Activated T-cell treated with anti-CD3 and anti-CD28 coated beads for 48 hours (primary cell): ENCODE results near the gene MEGF6.

Source experiments
- DNase-seq: peaks from one replicate; pipeline ENCODE4 v3.0.0-alpha.2; 2020; ENCODE audit warnings: low read depth

MEGF6 gene

DNA sequence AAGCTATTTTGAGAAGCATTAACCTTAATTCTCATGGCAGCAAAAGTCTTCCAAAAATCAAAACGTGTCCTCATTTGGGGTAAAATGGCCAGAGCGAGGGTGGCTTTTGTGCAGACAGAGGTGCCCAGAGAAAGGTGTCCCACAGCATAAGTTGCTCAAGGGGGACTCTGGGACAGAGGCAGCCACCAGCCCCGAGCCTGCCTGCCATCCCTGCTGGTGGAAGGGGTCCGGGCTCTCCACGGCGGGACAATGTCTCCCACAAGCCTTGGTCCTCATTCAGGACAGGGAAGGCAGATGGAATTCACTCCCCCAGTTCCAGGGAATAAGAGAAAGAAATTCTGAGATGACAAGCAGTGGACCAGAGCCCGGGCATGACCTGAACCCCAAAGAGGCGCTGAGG, 169.4 kb downstream of the MEGF6 start:
- DNase-seq: no peak

DNA sequence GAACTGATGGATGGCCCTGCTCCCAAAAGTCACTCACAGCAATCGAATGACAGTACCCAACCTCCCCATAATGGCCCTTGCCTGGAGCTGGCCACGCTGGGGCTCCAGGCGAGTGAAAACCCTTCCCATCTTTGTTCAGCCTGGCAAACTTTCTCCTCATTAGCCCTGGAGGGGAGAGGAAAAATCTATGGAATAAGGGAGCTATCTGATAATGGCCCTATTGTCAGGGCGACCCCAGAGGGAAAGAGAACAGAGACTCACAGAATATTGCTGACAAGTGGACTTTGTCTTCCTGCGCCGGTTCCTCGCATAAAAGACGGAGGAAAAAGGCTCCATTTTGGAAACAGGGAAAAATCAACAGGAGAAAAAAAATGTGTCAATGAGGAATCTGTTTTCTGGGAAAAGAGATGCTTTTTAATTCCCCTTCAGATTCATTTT, 169.9 kb downstream of the MEGF6 start:
- DNase-seq: no peak

DNA sequence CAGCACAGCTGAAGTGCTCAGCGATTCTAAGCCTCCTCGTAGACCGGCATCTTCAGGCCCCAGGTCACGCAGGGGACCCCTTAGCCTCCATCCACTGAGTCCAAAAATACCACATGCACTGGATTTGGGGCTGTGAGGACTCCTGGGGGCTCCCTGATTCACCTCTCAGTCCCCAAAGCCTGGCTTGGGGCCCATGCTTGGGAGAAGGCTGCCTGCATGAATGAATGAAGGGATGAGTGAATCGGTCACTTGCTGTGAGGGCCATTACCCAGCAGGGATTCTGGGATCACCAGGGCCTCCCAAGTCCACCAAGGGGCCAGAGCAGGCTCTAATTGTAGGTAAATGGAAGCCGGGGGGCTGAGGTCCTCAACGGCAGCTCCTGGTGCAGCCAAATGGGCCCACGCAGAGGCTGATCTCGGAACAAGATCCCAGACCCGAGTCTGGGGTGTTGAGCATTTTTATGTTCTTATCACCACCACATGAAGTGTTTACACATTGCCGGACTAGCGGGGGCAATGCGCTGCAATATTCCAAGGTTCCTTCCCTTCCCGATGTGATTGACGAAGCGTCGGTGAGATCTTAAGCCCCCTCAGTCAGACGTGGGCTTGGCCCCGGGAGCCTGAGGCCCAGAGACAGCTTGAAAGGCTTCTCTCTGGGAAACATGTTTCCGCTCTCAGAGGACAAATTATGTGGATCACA, 170.4 kb downstream of the MEGF6 start:
- DNase-seq: no peak

DNA sequence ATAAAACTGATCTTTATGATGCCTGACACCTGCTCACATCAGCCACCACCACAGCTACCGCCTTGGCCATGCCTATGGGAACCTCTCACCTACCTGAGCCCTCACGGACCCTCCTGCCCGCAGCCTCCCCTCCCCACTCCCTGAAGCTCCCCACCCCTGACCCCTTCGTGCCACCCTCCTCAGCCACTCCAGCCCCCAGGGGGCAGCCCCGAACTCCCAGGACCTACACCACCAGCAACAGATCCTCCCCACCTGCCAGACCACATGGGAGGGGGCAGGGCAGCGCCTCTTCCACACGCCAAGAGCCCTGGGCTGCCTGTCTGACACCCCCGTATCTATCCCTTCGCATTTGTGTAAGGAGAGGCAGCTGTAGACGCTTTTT, 171.0 kb downstream of the MEGF6 start:
- DNase-seq: no peak
